UCSD-AML1 (cell line): ENCODE results near the gene RPS15A.

ENCODE experiments used
- DNase-seq: peaks from one replicate; lab custom pipeline; 2025; ENCODE audit not compliant: unreplicated experiment; lab: John Stamatoyannopoulos, UW

Gene RPS15A

GRCh38 chr16:18789850-18790706 is at the start of gene RPS15A:
RPS15A (minus strand) TSS chr16:18790334; CDS start chr16:18789113, 1,221 bp downstream.
- peak; percentile 89 for DNase-seq

- no peak for DNase-seq
Observed at GRCh38 chr16:18839555-18839954, 49.4 kb upstream of the RPS15A start.

- no peak for DNase-seq
Observed at GRCh38 chr16:18836702-18837101, 46.6 kb upstream of the RPS15A start.

GRCh38 chr16:18834864-18835263 is 44.7 kb upstream of the RPS15A start:
- DNase-seq, result no peak

GRCh38 chr16:18833707-18834505 is 43.8 kb upstream of the RPS15A start:
- DNase-seq, result no peak

- DNase-seq, result no peak
Observed at GRCh38 chr16:18832613-18833012, 42.5 kb upstream of the RPS15A start.

- no peak for DNase-seq
Observed at GRCh38 chr16:18832006-18832405, 41.9 kb upstream of the RPS15A start.

GRCh38 chr16:18829251-18829650 is 39.1 kb upstream of the RPS15A start:
- DNase-seq, result no peak

GRCh38 chr16:18827890-18828289 is 37.8 kb upstream of the RPS15A start:
- DNase-seq, result no peak

GRCh38 chr16:18816286-18816685 is 26.2 kb upstream of the RPS15A start:
- DNase-seq, result no peak

GRCh38 chr16:18811925-18812324 is 21.8 kb upstream of the RPS15A start:
- no peak for DNase-seq

GRCh38 chr16:18809165-18809564 is 19.0 kb upstream of the RPS15A start:
- no peak for DNase-seq

GRCh38 chr16:18805257-18805773 is 15.2 kb upstream of the RPS15A start:
- DNase-seq, result no peak

GRCh38 chr16:18804540-18804939 is 14.4 kb upstream of the RPS15A start:
- no peak for DNase-seq

GRCh38 chr16:18803569-18804462 is 13.7 kb upstream of the RPS15A start:
- no peak for DNase-seq

- DNase-seq, result no peak
Observed at GRCh38 chr16:18802767-18803343, 12.7 kb upstream of the RPS15A start.

- DNase-seq, result peak; percentile 99
Observed at GRCh38 chr16:18801145-18801972, 11.2 kb upstream of the RPS15A start, which contains the start of gene ARL6IP1. ARL6IP1 (minus strand) TSS chr16:18801549; CDS start chr16:18801466, 83 bp downstream.

- no peak for DNase-seq
Observed at GRCh38 chr16:18800775-18801144, 10.6 kb upstream of the RPS15A start.

GRCh38 chr16:18800293-18800692 is 10.2 kb upstream of the RPS15A start:
- DNase-seq, result no peak

GRCh38 chr16:18799500-18799899 is 9.4 kb upstream of the RPS15A start:
- no peak for DNase-seq
